Stomach (tissue), 19 donors: Measurements from ENCODE around the gene EEFSEC. TPM values are rescaled to one million over a fixed set of nuclear protein-coding genes. Genes with fewer than 3 reads are reported as not detected.

ENCODE experiments used
- DNase-seq, 2 donors: peaks; one replicate each; pipeline versions ENCODE4 v3.0.0 to v3.0.0-alpha.2; 2013 to 2019
- H3K27ac ChIP-seq, 5 donors: fragments of 200-600 bp in 4 of 5; sonication (generic) in 4 of 5; one replicate each; pipeline ENCODE4 v1.5.1; 2013 to 2019; ENCODE audit warnings: mild to moderate bottlenecking in 1 of 5, moderate library complexity in 1 of 5
- H3K27me3 ChIP-seq, 3 donors: fragments of 200-600 bp; sonication (generic); one replicate each; pipeline ENCODE4 v1.5.1; 2017 to 2019; ENCODE audit warnings: mixed run types in 1 of 3
- H3K36me3 ChIP-seq, 4 donors: fragments of 200-600 bp; sonication (generic); 1 replicate in 3 of 4; 2 replicates in 1 of 4; pipeline ENCODE4 v1.5.1; 2016 to 2019
- H3K4me1 ChIP-seq, 4 donors: fragments of 200-600 bp; sonication (generic); one replicate each; pipeline ENCODE4 v1.5.1; 2016 to 2019
- H3K4me3 ChIP-seq, 4 donors: fragments of 200-600 bp; sonication (generic) in 3 of 4; one replicate each; pipeline ENCODE4 v1.5.1; 2016 to 2019; ENCODE audit warnings: mild to moderate bottlenecking in 1 of 4
- H3K9me3 ChIP-seq, 4 donors: fragments of 200-600 bp; sonication (generic); one replicate each; pipeline ENCODE4 v1.5.1; 2016 to 2019
- CTCF ChIP-seq, 7 experiments: fragments of 450-650 bp in 4 of 7; fragments of 200-600 bp in 3 of 7; sonication (generic) in 3 of 7; IDR thresholded peaks; one replicate each; pipeline ENCODE4 v1.5.1; 2016 to 2019; ENCODE audit warnings: antibody characterized with exemption in 7 of 7, control low read depth in 2 of 7, mild to moderate bottlenecking in 1 of 7
- EP300 ChIP-seq: sonication (generic); formaldehyde crosslinking; IDR thresholded peaks from one replicate; pipeline ENCODE4 v1.6.1; 2017; ENCODE audit warnings: antibody characterized with exemption
- POLR2A ChIP-seq, 4 donors: fragments of 450-650 bp; IDR thresholded peaks; one replicate each; pipeline ENCODE4 v1.6.1; 2016; ENCODE audit warnings: antibody characterized with exemption in 4 of 4, control low read depth in 2 of 4, mild to moderate bottlenecking in 1 of 4, moderate library complexity in 1 of 4
- POLR2AphosphoS5 ChIP-seq, 3 donors: sonication (generic); formaldehyde crosslinking; IDR thresholded peaks; one replicate each; pipeline ENCODE4 v1.6.1; 2016; ENCODE audit warnings: antibody characterized with exemption in 3 of 3
- WGBS, 5 donors: extraction: QIAGEN DNeasy Blood & Tissue Kit in 3 of 5; methylation state at CpG; one replicate each; pipeline versions ENCODE4 v1.1.5 to v1.1.7; 2013 to 2018; 5-methylcytosine and 5-hydroxymethylcytosine counted together
- intact Hi-C: fragments of 100-400 bp; cut with DNase I; formaldehyde crosslinking; loops from one replicate; pipeline ENCODE4 v1.15.1; 2023; ENCODE audit warnings: low total_unique reads
- long read RNA-seq, 10 donors: transcript quantifications; one replicate each; lab custom pipeline, GENCODE V29; 2026
- polyA plus RNA-seq, 3 donors: library from polyadenylated mRNA; stranded (reverse); fragments of 200-250 nt; gene quantifications; one replicate each; pipeline ENCODE4 v1.2.3, GENCODE V29; 2013
- total RNA-seq, 5 donors: library from RNA; depleted of rRNA; stranded (reverse); fragments of >200 nt; gene quantifications; one replicate each; pipeline versions ENCODE4 v1.1.0 to v1.2.3, GENCODE V29; 2014 to 2016
- donor health status: healthy with polysubstance abuse.
- donor health status: Bipolar disorder and iron deficiency.
- donor health status: healthy.

The EEFSEC gene
- 10 to 100 TPM in 4 of 5 donors, 1 to 10 TPM in 1; 5.0 to 39.1 (median 19.2) TPM for total RNA-seq
- 10 to 100 TPM in 1 of 3 donors, 1 to 10 TPM in 2; 8.0 to 12.2 (median 9.2) TPM for polyA plus RNA-seq
- long read RNA-seq, donor 1, partial matches to known transcripts = 0 of 2 reads
- long read RNA-seq, donor 1, other reads (novel, unspliced or antisense) = 0 of 2 reads
- long read RNA-seq, donor 2, transcript EEFSEC-201 (7 exons, 2,232 nt) = major isoform, 5 of 5 reads
- long read RNA-seq, donor 2, partial matches to known transcripts = 0 of 5 reads
- long read RNA-seq, donor 2, other reads (novel, unspliced or antisense) = 0 of 5 reads
- long read RNA-seq, donor 3, partial matches to known transcripts = 0 of 2 reads
- long read RNA-seq, donor 3, other reads (novel, unspliced or antisense) = 0 of 2 reads
- long read RNA-seq, donor 4 = 0 reads
- long read RNA-seq, donor 5, partial matches to known transcripts = 0 of 2 reads
- long read RNA-seq, donor 5, other reads (novel, unspliced or antisense) = 0 of 2 reads
- long read RNA-seq, donor 6 = 0 reads
- long read RNA-seq, donor 7, partial matches to known transcripts = 0 of 4 reads
- long read RNA-seq, donor 7, other reads (novel, unspliced or antisense) = 0 of 4 reads
- long read RNA-seq, donor 8, partial matches to known transcripts = 0 of 2 reads
- long read RNA-seq, donor 8, other reads (novel, unspliced or antisense) = 0 of 2 reads
- long read RNA-seq, donor 9, partial matches to known transcripts = 0 of 1 reads
- long read RNA-seq, donor 9, other reads (novel, unspliced or antisense) = 0 of 1 reads
- long read RNA-seq, donor 10, partial matches to known transcripts = 0 of 1 reads
- long read RNA-seq, donor 10, other reads (novel, unspliced or antisense) = 0 of 1 reads

- Histone ChIP-seq H3K27ac (peak within 1 kb of the TSS; percentile 88 to 96 (median 91)), H3K4me3 (peak within 1 kb of the TSS; percentile 83 to 99 (median 95)), H3K27me3 (no peaks in the 10 kb centered on the region), H3K36me3 (peaks cover 0 to 18% (median 13%) of the 10 kb centered on the region in 4 donors), H3K9me3 (no peaks in the 10 kb centered on the region), H3K4me1 (peaks cover 6 to 18% (median 12%) of the 10 kb centered on the region in 4 donors)
- peak; percentile 85 to 92 for DNase-seq
- TF ChIP-seq POLR2AphosphoS5 (IDR thresholded peaks at IDR 0.05) (peak; percentile 48 to 77 (median 55)), CTCF (IDR thresholded peaks at IDR 0.05) (peak in 1 of 7 experiments; percentile 17), POLR2A (IDR thresholded peaks at IDR 0.05) (no peak), EP300 (no peak)
- WGBS, 5 donors = 0 to 1% (median 0%) methylated on average over 17 to 96 of the region's 96 CpGs
- intact Hi-C loops = no loop called here
Observed at GRCh38 chr3:128153156-128154041, at the start of gene EEFSEC. Gene EEFSEC (plus strand): TSS chr3:128153481. CDS start chr3:128153508, 27 bp downstream.

GRCh38 chr3:128107834-128108233, 45.4 kb upstream of the EEFSEC start:
- Histone ChIP-seq H3K4me1 (peaks cover 0 to 23% (median 0%) of the 10 kb centered on the region in 4 donors), H3K27ac (no peak overlapping the region), H3K9me3 (no peaks in the 10 kb centered on the region), H3K4me3 (no peak overlapping the region), H3K36me3 (peaks cover 10 to 69% (median 62%) of the 10 kb centered on the region in 4 donors), H3K27me3 (no peaks in the 10 kb centered on the region)
- 39 to 78% (median 59%) methylated on average over 8 of the region's 8 CpGs for WGBS, 5 donors
- DNase-seq = no peak
- TF ChIP-seq EP300 = no peak
- no peak for TF ChIP-seq CTCF (IDR thresholded peaks at IDR 0.05)
- TF ChIP-seq POLR2A (IDR thresholded peaks at IDR 0.05) = no peak
- no peak for TF ChIP-seq POLR2AphosphoS5 (IDR thresholded peaks at IDR 0.05)
- intact Hi-C loops = no loop called here

GRCh38 chr3:128111147-128111546, 42.1 kb upstream of the EEFSEC start:
- H3K4me3 ChIP-seq = no peak overlapping the region
- peaks cover 10 to 65% (median 56%) of the 10 kb centered on the region in 4 donors for H3K36me3 ChIP-seq
- H3K9me3 ChIP-seq = no peaks in the 10 kb centered on the region
- H3K4me1 ChIP-seq = peaks cover 0 to 28% (median 0%) of the 10 kb centered on the region in 4 donors
- intact Hi-C loops = no loop called here
- TF ChIP-seq EP300 = no peak
- TF ChIP-seq POLR2A (IDR thresholded peaks at IDR 0.05) = no peak
- no peak for TF ChIP-seq CTCF (IDR thresholded peaks at IDR 0.05)
- no peak for TF ChIP-seq POLR2AphosphoS5 (IDR thresholded peaks at IDR 0.05)
- no peak overlapping the region for H3K27ac ChIP-seq
- H3K27me3 ChIP-seq = no peaks in the 10 kb centered on the region
- WGBS, 5 donors = 89 to 99% (median 92%) methylated on average over 5 of the region's 5 CpGs
- DNase-seq = no peak
